Endothelial cell of umbilical vein (primary cell): ENCODE data around the gene MAP3K4. TPM values are rescaled to one million over a fixed set of nuclear protein-coding genes. Genes with fewer than 3 reads are reported as not detected.

Experiments
- BruUV-seq: library from RNA; stranded (reverse); fragments of 400-500 nt; replicated peaks from 2 replicates; lab custom pipeline; 2021; lab: Mats Ljungman, UMichigan
- CTCF ChIA-PET: fragments of 300-600, 350-600 bp; sonication (Branson Sonifier 250); formaldehyde crosslinking; loops from one replicate; lab custom pipeline; 2021; ENCODE audit warnings: antibody characterized with exemption, inconsistent platforms; lab: Charles Lee
- POLR2A ChIA-PET: fragments of 300-600, 350-600 bp; sonication (Branson Sonifier 250); formaldehyde crosslinking; loops from one replicate; lab custom pipeline; 2021; ENCODE audit warnings: antibody characterized with exemption, inconsistent platforms; lab: Charles Lee
- DNase-seq: peaks from one replicate; pipeline ENCODE4 v3.0.0-alpha.2; 2011; ENCODE audit warnings: low read depth, low spot score
- FAIRE-seq: peaks from 2 replicates; lab custom pipeline; 2011; peaks lifted over from hg19 to GRCh38; lab: Jason Lieb, UNC
- H2AFZ ChIP-seq: 2 replicates; pipeline ENCODE4 v1.6.0; 2012; ENCODE audit warnings: low read depth, low read length, control low read depth, inconsistent platforms
- H3K27ac ChIP-seq: 2 replicates; pipeline ENCODE4 v1.5.1; 2011; ENCODE audit warnings: low read depth, mild to moderate bottlenecking, control low read depth, low read length, moderate library complexity; ENCODE audit not compliant: insufficient read depth
- H3K27me3 ChIP-seq, 2 experiments: 2 replicates each; pipeline versions ENCODE4 v1.6.0 to v1.6.1; 2011; ENCODE audit warnings: low read length in 2 of 2, mixed read lengths in 1 of 2; ENCODE audit not compliant: control insufficient read depth in 2 of 2, insufficient read depth in 2 of 2
- H3K36me3 ChIP-seq, 2 experiments: 2 replicates in 1 of 2; 3 replicates in 1 of 2; pipeline ENCODE4 v1.5.1; 2011; ENCODE audit warnings: low read length in 2 of 2, mild to moderate bottlenecking in 1 of 2, moderate library complexity in 1 of 2; ENCODE audit not compliant: control insufficient read depth in 2 of 2, insufficient read depth in 2 of 2; ENCODE audit errors: extremely low read depth in 1 of 2
- H3K4me1 ChIP-seq: 3 replicates; pipeline ENCODE4 v1.5.1; 2011; ENCODE audit warnings: mild to moderate bottlenecking, low read length; ENCODE audit not compliant: control insufficient read depth, insufficient read depth; ENCODE audit errors: extremely low read depth
- H3K4me2 ChIP-seq: 2 replicates; pipeline ENCODE4 v1.6.1; 2011; ENCODE audit warnings: low read length, control low read depth, mixed read lengths; ENCODE audit not compliant: insufficient read depth
- H3K4me3 ChIP-seq, 3 experiments: fragments of 200-600 bp in 1 of 3; sonication (generic), shearing (Covaris generic) in 1 of 3; replicated peaks in 1 of 3; 2 replicates each; pipeline ENCODE4 v1.5.1; 2011 to 2016; ENCODE audit warnings: control low read depth in 3 of 3, low read length in 3 of 3, mild to moderate bottlenecking in 2 of 3, inconsistent platforms in 1 of 3, low read depth in 1 of 3, moderate library complexity in 1 of 3; ENCODE audit not compliant: insufficient read depth in 1 of 3
- H3K79me2 ChIP-seq: 2 replicates; pipeline ENCODE4 v1.6.0; 2012; ENCODE audit warnings: low read length, inconsistent platforms; ENCODE audit not compliant: control insufficient read depth, insufficient read depth
- H3K9ac ChIP-seq: replicated peaks from 2 replicates; pipeline ENCODE3; 2011; ENCODE audit warnings: low read length, control low read depth; ENCODE audit not compliant: insufficient read depth; ENCODE audit errors: extremely low read depth
- H3K9me1 ChIP-seq: replicated peaks from 3 replicates; pipeline ENCODE4 v1.6.0; 2011; ENCODE audit warnings: mild to moderate bottlenecking, low read length; ENCODE audit not compliant: control insufficient read depth, insufficient read depth; ENCODE audit errors: extremely low read depth
- H3K9me3 ChIP-seq: replicated peaks from 2 replicates; pipeline ENCODE4 v1.5.1; 2012; ENCODE audit warnings: low read length, inconsistent platforms; ENCODE audit not compliant: control insufficient read depth, insufficient read depth
- H4K20me1 ChIP-seq: replicated peaks from 2 replicates; pipeline ENCODE3; 2011; ENCODE audit warnings: mild to moderate bottlenecking, low read length; ENCODE audit not compliant: control insufficient read depth, insufficient read depth; ENCODE audit errors: extremely low read depth
- CTCF ChIP-seq, 2 donors: IDR thresholded peaks; 1 replicate in 1 of 2; 2 replicates in 1 of 2; pipeline ENCODE4 v1.5.1; 2011; ENCODE audit warnings: low read length in 2 of 2, mild to moderate bottlenecking in 2 of 2, moderate library complexity in 2 of 2, control low read depth in 1 of 2, inconsistent platforms in 1 of 2, low read depth in 1 of 2; ENCODE audit not compliant: insufficient read depth in 1 of 2; ENCODE audit errors: extremely low read depth in 1 of 2
- EZH2 ChIP-seq: IDR thresholded peaks from 2 replicates; pipeline ENCODE4 v1.6.1; 2012; ENCODE audit warnings: borderline replicate concordance, low read depth, mild to moderate bottlenecking, moderate library complexity, low read length, inconsistent platforms; ENCODE audit not compliant: severe bottlenecking
- FOS ChIP-seq: IDR thresholded peaks from 2 replicates; pipeline ENCODE4 v1.6.1; 2011; ENCODE audit warnings: mild to moderate bottlenecking, low read length, moderate library complexity, borderline replicate concordance; ENCODE audit not compliant: insufficient read depth
- GATA2 ChIP-seq: IDR thresholded peaks from 2 replicates; pipeline ENCODE4 v1.7.0; 2011; ENCODE audit warnings: low read depth, mild to moderate bottlenecking, moderate library complexity, mixed read lengths, low read length; ENCODE audit not compliant: insufficient read length, insufficient read depth
- JUN ChIP-seq: IDR thresholded peaks from 2 replicates; pipeline ENCODE4 v1.6.1; 2011; ENCODE audit warnings: borderline replicate concordance, low read depth; ENCODE audit not compliant: insufficient read length, insufficient read depth
- MAX ChIP-seq: IDR thresholded peaks from 2 replicates; pipeline ENCODE4 v1.6.1; 2011; ENCODE audit not compliant: insufficient read depth, insufficient read length
- MYC ChIP-seq: IDR thresholded peaks from one replicate; pipeline ENCODE4 v1.6.1; 2011; ENCODE audit warnings: mild to moderate bottlenecking, low read depth, low read length
- POLR2A ChIP-seq: IDR thresholded peaks from 2 replicates; pipeline ENCODE4 v1.6.1; 2012; ENCODE audit warnings: low read depth, mild to moderate bottlenecking, control low read depth, low read length
- POLR2AphosphoS5 ChIP-seq: IDR thresholded peaks from 2 replicates; pipeline ENCODE4 v1.6.1; 2012; ENCODE audit warnings: low read depth, mild to moderate bottlenecking, control low read depth, low read length, moderate library complexity; ENCODE audit not compliant: insufficient read depth
- dilution Hi-C: fragments of 300-500 bp; cut with MboI; formaldehyde crosslinking; loops from one replicate; pipeline ENCODE4 v1.15.0; 2019; ENCODE audit warnings: low sequenced_read_pairs; ENCODE audit not compliant: extremely low pct_ligation_motif_present
- intact Hi-C: fragments of 100-400 bp; cut with micrococcal nuclease; formaldehyde crosslinking; loops from one replicate; pipeline ENCODE4 v1.10.0; 2022
- polyA plus RNA-seq, 4 experiments: library from polyadenylated mRNA; depleted of rRNA in 3 of 4; stranded (reverse) in 3 of 4; unstranded in 1 of 4; fragments of >200 nt; gene quantifications; 2 replicates each; pipeline versions ENCODE4 v1.2.1 to v1.2.3, GENCODE V29; 2011 to 2012; ENCODE audit warnings: missing spikeins in 1 of 4
- total RNA-seq: library from RNA; stranded (reverse); gene quantifications from 2 replicates; pipeline ENCODE4 v1.2.3, GENCODE V29; 2021

The MAP3K4 gene
- total and polyA plus RNA-seq, 2 donors (not counting 3 experiments of a cell fraction or from before 2014, with no cell fraction given) = 10.8 to 42.3 TPM

- no peaks in the 10 kb centered on the region for H3K9me3 ChIP-seq
- peaks cover 0 to 4% of the 10 kb centered on the region in 2 experiments for H3K36me3 ChIP-seq
- H3K27ac ChIP-seq = no peak overlapping the region
- CTCF ChIA-PET = interaction anchor here (0.8 to 7.8 kb wide), 3 partner anchors 10 to 221 kb away, joined by 3 to 142 read pairs (median 3); no protein-coding TSS in a partner anchor
- no peak for DNase-seq
- intact Hi-C loops = no loop called here
- H2AFZ ChIP-seq = no peak overlapping the region
- BruUV-seq = no TSS peak
- H3K79me2 ChIP-seq = no peaks in the 10 kb centered on the region
- POLR2A ChIA-PET = no interaction called here
- dilution Hi-C loops = no loop called here
- no peak overlapping the region for H3K4me3 ChIP-seq
- no peaks in the 10 kb centered on the region for H4K20me1 ChIP-seq
- TF ChIP-seq CTCF (IDR thresholded peaks at IDR 0.05; ENCODE audit: extremely low read depth in 1 of 2, insufficient read depth in 1 of 2, low read depth in 1 of 2, low read length in 2 of 2) (no peak), POLR2A (no peak), JUN (no peak), MYC (no peak), GATA2 (no peak), MAX (no peak), FOS (no peak), POLR2AphosphoS5 (no peak), EZH2 (no peak)
- H3K4me1 ChIP-seq = no peaks in the 10 kb centered on the region
- no peak overlapping the region for H3K9ac ChIP-seq
- no peak overlapping the region for H3K4me2 ChIP-seq
- FAIRE-seq = no peak
- no peaks in the 10 kb centered on the region for H3K9me1 ChIP-seq
- H3K27me3 ChIP-seq = no peaks in the 10 kb centered on the region
Observed at GRCh38 chr6:161152527-161152862, 160.9 kb downstream of the MAP3K4 start.
